OCI-LY1 (cell line): Measurements from ENCODE around the gene CLCN7.

ENCODE experiments used
- CTCF ChIP-seq: fragments of 200-600 bp; sonication (generic), shearing (Covaris generic); IDR thresholded peaks from 2 replicates; pipeline ENCODE4 v1.5.1; 2017; ENCODE audit warnings: mild to moderate bottlenecking, antibody characterized with exemption, low read length, moderate library complexity, mixed read lengths
- EZH2 ChIP-seq: fragments of 200-600 bp; sonication (generic), shearing (Covaris generic); IDR thresholded peaks from 2 replicates; pipeline ENCODE4 v1.8.0; 2017; ENCODE audit warnings: borderline replicate concordance, mixed run types, mild to moderate bottlenecking, antibody characterized with exemption, low read length, moderate library complexity, mixed read lengths

DNA sequence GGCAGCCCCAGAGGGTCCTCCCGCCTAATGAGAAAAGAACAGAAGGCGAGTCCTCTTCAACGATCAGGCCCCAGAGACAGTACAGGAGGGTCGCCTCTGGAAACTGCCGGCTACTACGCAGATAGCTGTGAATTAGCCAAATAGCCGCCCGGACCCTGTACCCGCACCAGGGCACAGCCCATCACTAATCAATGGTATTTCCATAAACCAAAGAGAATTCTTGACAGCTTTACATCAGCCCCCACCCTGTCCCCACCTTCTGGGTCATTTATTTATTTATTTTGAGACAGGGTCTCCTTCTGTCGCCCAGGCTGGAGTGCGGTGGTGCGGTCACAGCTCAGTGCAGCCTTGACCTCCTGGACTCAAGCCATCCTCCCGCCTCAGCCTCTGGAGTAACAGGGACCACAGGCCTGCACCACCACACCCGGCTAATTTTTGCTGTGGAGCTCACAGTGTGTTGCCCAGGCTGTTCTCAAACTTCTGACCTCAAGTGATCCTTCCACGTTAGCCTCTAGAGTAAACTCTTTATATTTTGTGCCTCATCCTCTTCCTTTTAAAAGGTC is 805 bp upstream of the CLCN7 start:
- no peak for TF ChIP-seq CTCF
- TF ChIP-seq EZH2: no peak
